GM18508 (cell line): Measurements from ENCODE around the gene OAS2.
"Not testable (repeated sequence)": the region's sequence is repeated elsewhere in the genome, so short reads cannot be mapped to it uniquely, and the experiment has no call there.

ENCODE experiments used
- ATAC-seq: cut with Tn5 transposase; IDR thresholded peaks from one replicate; pipeline ENCODE4 v1.9.1; 2021; ENCODE audit warnings: moderate number of reproducible peaks; ENCODE audit not compliant: insufficient read depth, unreplicated experiment

OAS2 gene

DNA sequence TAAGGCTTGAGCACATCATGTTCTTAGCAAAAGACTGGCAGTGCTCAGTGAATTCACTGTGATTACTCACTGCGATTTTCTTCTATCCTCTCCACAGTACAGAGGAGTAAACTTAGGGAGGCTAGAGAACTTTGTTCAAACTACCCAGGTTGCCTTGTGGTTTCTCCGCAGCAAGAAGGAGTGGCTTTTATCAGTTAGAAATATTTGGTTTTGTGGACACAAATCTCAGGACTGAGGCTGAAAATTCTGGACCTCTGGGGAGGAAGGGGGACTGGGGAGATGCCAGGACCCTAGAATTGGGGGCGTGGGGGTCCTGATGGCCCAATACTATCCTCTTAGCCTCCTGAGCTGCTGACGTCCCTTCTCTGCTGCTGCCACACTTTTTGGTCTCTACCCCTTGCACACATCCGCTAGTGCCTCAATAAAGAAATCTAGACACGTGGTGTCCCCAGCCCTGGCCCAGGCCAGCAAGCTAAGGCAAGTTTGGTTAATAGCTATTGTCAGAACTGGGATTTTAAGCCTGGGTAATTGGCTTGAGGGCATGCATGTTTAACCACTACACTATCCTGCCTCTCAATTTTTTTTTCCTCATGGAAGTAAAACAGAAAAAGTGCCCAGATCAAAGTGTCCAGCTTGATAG, 842 bp downstream of the OAS2 start:
- no peak for ATAC-seq

DNA sequence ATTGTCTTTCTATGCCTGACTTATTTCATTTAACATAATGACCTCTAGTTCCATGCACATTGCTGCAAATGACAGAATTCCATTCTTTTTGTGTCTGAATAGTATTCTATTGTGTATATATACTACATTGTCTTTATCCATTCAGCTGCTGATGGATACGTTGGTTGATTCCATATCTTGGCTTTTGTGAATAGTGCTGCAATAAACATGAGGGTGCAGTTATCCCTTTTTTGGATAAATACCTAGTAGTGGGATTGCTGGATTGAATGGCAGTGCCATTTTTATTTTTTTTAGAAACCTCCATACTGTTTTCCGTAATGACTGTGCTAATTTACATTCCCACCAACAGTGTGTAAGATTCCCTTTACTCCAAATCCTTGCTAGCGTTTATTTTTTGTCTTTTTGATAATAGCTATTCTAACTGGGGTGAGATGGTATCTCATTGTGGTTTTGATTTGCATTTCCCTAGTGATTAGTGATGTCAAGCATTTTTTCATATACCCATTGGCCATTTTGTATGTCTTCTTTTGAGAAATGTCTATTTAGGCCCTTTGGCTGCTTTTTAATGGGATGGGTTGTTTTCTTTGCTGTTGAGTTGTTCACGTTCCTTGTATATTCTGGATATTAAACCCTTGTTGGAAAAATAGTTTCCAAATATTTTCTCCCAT, 2.3 kb downstream of the OAS2 start:
- ATAC-seq = no peak

DNA sequence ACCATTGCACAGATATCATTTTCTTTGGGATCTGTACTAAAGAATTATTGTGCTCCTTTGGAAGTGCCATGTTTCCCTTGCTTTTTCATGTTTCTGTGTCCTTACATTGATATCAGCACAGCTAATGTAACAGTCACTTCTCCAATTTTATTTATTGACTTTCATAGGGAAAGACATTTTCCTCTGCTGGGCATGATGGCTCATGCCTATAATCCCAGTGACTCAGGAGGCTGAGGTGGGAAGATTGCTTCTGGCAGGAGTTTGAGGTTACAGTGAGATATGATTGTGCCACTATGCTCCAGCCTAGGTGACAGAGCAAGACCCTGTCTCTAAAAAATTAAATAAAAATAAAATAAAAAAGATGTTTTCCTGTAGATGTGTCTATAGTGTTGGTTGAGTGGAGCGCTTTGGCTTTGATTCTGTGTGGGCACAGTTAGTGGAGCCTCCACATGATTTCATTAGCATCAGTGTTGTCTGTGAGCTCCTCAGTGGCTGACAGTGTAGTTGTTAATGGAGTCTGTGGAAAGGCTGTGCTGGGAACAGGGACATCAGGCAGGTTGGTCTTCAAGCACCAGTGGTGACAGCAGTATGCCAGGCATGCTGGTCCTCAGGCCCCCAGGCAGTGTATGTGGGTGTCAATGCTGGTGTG, 7.4 kb downstream of the OAS2 start:
- no peak for ATAC-seq

DNA sequence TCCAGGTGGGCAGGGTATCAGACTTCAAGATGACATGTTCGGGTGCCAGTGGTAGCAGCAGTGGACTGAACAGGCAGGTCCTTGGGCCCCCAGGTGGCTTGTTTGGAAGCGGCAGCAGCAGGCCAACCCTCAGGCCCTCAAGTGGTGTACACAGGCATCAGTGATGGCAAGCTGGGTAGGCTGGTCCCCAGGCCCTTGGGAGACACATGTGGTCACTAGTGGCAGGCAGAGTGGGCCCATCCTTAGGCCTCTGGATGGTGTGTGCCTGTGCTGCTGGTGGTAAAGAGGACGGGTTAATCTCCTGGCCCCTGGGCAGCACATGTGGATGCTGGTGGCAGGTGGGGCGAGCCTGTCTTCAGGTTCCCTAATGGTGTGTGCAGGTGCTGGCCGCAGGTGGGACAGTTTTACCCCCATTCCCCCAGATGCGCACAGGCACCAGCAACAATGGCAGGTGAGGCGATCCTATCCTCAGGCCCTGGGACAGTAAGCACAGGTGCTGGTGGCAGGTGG, 8.0 kb downstream of the OAS2 start:
- no peak for ATAC-seq

DNA sequence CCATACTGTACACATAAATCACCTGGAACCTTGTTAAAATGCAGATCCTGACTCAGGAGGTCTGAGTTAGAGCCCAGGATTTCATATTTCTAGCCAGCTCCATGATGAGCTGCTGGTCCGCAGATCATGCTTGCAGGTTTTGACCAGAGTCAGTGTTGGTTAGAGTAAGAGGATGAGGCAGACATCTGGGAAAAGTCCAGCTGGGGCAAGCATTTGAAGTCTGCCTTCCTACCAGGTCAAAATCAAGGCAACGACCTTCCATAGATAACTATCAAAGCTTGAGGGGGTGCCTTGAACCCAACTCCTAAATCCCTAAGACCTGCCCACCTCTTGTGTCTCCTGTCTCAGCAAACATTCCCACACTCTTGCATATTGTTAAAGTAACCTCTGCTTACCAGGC, 9.2 kb downstream of the OAS2 start:
- ATAC-seq = no peak

DNA sequence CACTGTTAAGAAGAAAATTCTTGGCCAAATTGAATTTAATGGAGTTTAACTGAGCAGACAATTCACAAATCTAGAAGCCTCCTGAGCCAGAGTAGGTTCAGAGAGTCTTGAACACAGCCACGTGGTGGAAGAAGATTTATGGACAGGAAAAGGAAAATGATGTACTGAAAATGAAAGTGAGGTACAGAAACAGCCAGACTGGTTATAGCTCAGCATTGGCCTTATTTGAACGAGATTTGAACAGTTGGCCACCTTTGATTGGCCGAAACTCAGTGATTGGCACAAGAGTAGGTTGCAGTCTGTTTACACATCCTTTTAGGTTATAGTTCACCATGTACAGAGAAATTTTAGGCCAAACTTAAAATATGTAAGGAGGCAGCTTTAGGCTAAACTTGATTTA, 9.9 kb downstream of the OAS2 start:
- ATAC-seq = no peak

DNA sequence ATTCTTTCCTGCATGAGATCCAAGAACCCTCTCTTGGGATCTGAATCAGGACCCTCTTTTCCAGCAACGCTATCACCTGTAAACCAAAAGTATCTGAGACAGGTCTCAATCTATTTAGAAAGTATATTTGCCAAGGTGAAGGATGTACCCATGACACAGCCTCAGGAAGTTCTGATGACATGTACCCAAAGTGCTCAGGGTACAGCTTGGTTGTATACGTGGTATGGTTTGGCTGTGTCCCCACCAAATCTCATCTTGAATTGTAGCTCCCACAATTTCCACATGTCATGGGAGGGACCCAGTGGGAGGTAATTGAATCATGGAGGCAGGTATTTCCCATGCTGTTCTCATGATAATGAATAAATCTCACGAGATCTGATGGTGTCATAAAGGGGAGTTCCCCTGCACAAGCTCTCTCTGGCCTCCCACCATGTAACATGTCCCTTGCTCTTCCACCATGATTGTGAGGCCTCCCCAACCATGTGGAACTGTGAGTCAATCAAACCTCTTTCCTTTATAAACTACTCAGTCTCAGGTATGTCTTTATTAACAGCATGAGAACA, 10.6 kb downstream of the OAS2 start:
- ATAC-seq = not testable (repeated sequence)

DNA sequence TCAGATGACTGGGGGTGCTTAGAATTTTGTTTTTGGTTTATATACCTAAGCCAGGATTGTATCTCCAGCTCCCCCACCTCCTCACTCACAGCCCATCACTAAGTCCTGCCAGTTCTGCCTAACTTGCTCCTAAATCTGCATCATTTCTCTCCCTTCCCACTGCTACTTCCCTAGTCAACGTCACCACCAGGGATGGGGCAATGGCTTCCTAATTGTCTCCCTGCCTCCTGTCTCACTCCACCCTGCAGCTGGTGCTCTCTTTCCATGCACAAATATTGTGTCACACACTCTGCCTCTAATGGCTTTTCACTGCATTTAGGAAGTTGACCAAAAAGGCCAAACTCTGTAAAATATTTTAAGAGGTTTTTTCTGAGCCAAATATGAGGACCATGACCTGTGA, 11.5 kb downstream of the OAS2 start:
- no peak for ATAC-seq

DNA sequence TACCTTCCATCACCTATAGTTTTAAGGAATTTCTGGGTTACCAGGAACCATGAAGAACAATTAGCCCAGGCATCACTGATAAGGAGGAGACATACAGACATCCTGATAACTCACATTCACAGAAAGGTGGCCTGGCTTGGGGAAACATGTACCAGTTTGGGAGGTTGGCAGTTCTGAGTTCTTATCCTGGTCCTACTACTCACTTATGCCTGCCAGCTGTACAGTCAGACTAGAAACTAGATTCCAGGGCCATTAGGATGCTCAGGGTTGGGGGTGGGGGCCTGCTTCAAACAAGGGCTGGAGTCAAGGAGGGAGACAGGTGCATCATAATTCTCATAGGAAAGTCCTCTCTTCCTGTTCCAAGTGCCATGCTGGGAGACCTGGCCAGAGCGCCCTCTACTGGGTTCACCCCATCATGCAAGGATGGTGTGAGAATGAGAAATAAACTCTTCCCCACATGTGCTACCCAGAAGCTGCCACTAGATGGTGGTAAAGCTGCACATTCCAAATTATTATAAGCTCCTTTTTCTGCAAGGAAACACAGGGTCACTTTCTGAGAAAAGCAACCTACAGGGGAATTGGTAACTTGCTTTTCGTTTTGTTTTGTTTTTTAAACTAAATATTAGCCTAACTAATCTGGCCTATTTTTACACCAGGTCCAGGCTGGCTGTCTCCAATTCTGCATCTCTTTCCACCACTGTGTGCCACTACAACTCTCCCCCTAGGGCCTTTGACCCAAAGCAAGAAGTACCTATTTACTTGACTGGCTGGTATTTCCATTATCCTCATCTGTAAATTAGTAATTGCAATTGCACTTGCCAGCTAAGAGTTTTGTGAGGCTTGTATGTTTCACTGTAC, 14.5 kb downstream of the OAS2 start:
- no peak for ATAC-seq

DNA sequence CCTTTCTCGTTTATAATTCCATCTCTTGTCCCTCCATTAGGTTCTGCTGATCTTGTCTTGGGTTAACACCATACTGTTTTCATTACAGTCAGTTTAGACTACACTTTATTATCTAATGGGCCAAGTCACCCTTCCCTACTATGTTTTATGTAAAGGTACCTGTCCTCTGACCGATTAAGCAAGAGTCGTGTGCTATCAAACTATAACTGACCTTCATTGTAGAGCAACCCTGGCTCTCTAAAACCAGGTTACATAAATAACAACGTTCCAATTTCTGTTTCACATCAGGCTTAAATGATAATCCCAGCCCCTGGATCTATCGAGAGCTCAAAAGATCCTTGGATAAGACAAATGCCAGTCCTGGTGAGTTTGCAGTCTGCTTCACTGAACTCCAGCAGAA, 16.7 kb downstream of the OAS2 start:
- ATAC-seq = no peak

DNA sequence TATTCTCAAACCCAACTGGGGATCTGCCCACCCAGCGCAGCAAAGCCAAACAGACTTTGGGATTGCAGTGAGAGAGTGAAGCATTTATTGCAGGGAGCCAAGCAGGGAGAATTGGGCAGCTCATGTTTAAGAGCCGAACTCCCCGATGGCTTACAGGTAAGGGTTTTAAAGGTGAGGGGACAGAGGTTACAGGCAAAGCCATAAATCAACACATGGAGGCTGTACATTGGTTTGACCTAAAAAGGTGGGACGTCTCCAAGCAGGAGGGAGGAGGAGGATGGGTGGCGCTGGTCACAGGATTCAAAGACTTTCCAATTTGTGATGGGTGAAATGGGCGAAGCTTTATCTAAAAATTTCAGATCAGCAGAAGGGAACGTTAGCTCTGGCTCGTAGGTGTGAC, 18.2 kb downstream of the OAS2 start:
- no peak for ATAC-seq

DNA sequence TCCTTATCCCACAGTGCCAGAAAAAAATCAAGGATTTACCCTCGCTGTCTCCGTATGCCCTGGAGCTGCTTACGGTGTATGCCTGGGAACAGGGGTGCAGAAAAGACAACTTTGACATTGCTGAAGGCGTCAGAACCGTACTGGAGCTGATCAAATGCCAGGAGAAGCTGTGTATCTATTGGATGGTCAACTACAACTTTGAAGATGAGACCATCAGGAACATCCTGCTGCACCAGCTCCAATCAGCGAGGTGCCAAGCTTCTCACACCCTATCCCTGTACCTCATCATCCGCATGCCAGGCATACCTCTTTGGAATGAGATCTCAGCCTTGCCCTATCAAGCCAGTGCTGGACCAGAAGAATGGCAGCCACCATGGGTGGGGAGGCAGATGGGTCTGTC, 19.2 kb downstream of the OAS2 start:
- no peak for ATAC-seq

DNA sequence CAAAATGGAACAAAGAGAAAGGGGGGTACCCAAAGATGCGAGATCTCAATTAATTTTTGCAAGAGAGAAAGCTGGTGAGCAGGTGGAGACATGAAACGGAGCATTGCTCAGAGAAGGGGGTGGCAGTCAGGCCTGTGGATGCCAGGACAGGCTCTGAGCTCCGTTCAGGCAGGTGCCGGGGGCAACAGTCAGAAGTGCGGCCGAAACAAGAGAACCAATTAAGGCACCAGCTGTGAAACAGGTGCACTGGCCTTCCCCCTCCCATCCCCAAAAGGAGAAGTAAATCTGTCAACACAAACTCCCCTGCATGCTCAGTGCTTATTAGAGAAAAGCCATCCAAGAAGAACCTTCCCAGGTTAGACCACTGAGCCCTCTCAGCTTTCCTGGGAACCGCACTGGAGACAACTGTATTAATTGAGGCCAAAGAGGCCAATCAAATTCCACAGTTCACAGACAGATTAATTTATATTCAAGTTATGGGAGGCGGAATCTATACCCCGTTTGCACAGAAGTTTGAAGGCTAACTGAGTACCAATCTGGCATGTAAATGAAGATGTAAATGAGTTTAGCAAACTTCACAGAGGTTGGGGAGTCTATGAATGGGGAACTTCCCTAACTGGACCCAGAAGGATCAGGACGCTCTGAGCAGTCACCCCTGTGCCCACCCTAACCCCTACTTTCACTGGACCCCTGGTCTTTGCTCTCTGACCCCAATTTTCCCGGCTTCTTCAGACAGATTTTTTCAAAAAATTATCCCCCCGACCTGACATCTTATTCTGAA, 20.9 kb downstream of the OAS2 start:
- ATAC-seq = peak; percentile 78

DNA sequence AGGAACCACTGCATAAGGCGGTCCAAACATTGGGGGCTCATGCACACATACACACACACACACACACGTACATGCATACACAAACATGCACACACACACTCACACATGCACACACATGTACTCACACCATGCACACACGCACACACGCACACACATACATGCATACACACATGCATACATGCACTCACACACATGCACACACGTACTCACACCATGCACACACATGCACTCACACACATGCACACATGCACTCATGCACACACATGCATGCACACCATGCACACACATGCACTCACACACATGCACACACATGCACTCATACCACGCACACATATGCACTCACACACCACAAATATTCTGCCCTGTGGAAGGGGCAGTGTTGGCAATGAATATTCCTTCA, 22.1 kb downstream of the OAS2 start:
- no peak for ATAC-seq

DNA sequence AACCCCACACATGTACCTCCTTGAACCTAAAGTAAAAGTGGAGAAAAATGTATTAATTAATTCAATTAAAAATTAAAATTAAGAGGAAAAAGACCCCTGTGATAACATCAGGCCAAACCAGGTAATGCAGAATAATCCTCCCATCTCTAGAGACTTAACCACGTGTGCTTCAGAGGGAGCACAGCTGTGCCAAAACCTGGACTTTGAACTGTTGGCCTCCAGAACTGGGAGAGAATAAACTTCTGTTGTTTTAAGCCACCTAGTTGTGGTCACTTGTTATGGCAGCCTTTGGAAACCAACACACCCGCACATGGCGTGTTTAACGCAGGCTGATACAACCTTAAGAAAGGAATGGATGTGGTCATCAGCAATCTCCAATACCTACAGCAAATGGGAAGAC, 23.8 kb downstream of the OAS2 start:
- no peak for ATAC-seq

DNA sequence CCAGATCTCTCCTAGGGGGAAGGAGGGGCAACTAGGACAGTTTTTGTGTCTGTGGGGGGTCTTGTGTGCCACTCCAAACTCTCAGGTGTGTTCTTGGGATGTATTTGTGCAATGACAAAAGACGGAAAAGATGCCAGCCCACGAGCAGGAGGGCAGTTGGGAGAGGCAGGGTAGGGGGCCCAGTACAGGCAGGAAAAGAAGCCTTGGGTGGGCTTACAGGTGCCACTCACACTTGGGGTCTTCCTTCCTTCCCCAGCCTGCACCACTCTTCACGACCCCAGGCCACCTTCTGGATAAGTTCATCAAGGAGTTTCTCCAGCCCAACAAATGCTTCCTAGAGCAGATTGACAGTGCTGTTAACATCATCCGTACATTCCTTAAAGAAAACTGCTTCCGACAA, 24.4 kb downstream of the OAS2 start:
- no peak for ATAC-seq

DNA sequence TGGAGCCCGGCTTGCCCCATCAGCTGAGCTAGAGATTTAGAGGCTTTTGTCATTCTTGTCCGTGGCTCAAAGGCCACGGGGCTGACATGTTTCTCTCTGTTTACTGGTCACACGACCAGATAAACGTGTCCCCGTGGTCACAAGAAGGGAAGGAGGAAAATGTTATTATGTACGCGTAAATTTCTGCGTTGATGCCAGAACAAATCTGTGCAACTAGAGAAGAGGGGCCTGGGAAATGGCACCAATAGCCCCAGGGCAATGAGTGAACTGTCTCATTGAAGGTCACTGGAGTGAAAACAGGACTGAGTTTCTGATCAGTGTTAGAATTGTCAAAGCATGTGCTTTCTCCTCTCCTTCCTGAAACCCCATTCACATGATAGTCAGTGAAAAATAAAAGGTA, 25.3 kb downstream of the OAS2 start:
- no peak for ATAC-seq

DNA sequence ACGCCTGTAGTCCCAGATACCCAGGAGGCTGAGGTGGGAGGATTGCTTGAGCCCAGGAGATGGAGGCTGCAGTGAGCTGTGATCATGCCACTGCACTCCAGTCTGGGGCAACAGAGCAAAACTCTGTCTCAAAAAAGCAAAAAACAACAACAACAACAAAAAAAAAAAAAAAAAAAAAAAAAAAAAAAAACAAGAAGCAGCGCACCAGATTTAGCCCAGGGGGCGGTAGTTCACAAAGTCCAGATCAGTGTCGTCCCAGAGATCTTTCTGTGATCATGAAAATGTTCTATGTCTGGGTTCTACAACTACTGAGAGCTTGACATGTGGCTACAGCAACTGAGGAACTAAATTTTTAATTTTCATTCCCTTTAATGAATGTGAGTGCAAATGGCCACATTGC, 27.4 kb downstream of the OAS2 start:
- no peak for ATAC-seq

DNA sequence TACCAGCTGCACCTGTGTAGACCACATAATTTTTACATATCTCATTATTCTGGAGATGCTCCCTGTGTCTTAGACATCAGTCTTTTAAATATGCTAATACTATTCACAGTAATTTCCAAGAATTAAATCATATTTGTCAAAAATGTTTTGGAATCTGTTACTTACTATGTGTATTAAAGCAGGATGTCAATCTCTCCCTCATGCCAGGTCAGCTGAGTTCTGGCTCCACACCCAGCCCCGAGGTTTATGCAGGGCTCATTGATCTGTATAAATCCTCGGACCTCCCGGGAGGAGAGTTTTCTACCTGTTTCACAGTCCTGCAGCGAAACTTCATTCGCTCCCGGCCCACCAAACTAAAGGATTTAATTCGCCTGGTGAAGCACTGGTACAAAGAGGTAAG, 27.9 kb downstream of the OAS2 start:
- ATAC-seq = no peak

DNA sequence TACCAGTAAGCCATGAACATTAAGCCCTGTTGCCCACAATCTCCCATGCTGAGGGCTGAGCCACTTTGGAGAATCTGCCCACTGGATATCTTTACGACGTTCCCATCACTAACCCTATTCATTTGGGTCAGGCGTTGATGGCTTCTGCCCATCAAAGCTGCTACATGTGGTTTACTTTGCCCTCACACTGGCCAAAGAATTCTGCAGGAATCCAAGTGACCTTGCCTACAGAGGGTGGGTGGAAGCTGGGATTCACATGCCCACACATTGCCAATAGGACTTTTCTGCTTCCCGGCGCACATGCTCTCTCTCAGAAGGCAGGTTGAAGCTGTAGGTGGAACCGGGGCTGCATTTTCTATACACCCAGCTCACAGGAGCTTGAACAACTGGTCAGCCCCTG, 28.3 kb downstream of the OAS2 start:
- ATAC-seq = no peak
